ENCODE data around the gene RCSD1. TPM values are rescaled to one million over a fixed set of nuclear protein-coding genes. Genes with fewer than 3 reads are reported as not detected.

Gene RCSD1
- total and polyA plus RNA-seq, 2 of the 4 experiments (the other 2 are of a cell fraction), result 0.03 TPM; not detected in 1

- Histone ChIP-seq H3K9ac (ENCODE audit: low read depth, low read length) (no peak overlapping the region), H4K5ac (ENCODE audit: low read depth, low read length) (no peak overlapping the region), H2AK9ac (replicated peaks; ENCODE audit: low read depth, low read length, poor library complexity) (no peak overlapping the region), H3K27ac (ENCODE audit: insufficient read depth, low read length) (no peak overlapping the region), H2AK5ac (ENCODE audit: low read depth, low read length) (no peak overlapping the region), H3K36me3 (ENCODE audit: control insufficient read depth, insufficient read depth, low read length) (no peaks in the 10 kb centered on the region), H3K4me2 (ENCODE audit: low read depth, low read length) (no peak overlapping the region), H3K9me1 (ENCODE audit: insufficient read depth, low read length) (no peaks in the 10 kb centered on the region), H2BK20ac (ENCODE audit: low read depth, low read length) (no peak overlapping the region), H4K8ac (ENCODE audit: low read depth in 2 of 2, low read length in 2 of 2) (no peak overlapping the region), H3K9me3 (ENCODE audit: control insufficient read depth, insufficient read depth, low read length) (no peaks in the 10 kb centered on the region), H3K23ac (ENCODE audit: low read depth, low read length) (no peak overlapping the region), H3K4ac (ENCODE audit: low read depth, low read length) (no peak overlapping the region), H3K18ac (ENCODE audit: low read depth, low read length) (no peak overlapping the region), H3K27me3 (ENCODE audit: control insufficient read depth, insufficient read depth, low read length) (peaks cover 14% of the 10 kb centered on the region), H4K91ac (ENCODE audit: insufficient read depth, low read depth, low read length) (no peak overlapping the region), H3K79me1 (ENCODE audit: low read depth in 1 of 2, low read length in 2 of 2) (no peaks in the 10 kb centered on the region), H3K4me1 (ENCODE audit: control insufficient read depth, insufficient read depth, low read length) (no peaks in the 10 kb centered on the region), H4K20me1 (ENCODE audit: insufficient read depth, low read length) (no peaks in the 10 kb centered on the region), H3K56ac (ENCODE audit: extremely low read depth, insufficient read depth, low read length) (no peak overlapping the region), H2AFZ (replicated peaks; ENCODE audit: low read length, poor library complexity) (no peak overlapping the region), H3K4me3 (ENCODE audit: insufficient read depth, low read depth, low read length) (no peak overlapping the region), H2BK15ac (ENCODE audit: low read depth, low read length) (no peak overlapping the region), H2BK5ac (ENCODE audit: low read depth, low read length, poor library complexity, severe bottlenecking) (no peak overlapping the region), H2BK120ac (ENCODE audit: low read depth, low read length) (no peak overlapping the region), H3K14ac (replicated peaks; ENCODE audit: low read depth, low read length) (no peak overlapping the region)
- intact Hi-C loops (cut with micrococcal nuclease) (no loop called here), dilution Hi-C loops (cut with HindIII; ENCODE audit: low sequenced_read_pairs, unreplicated experiment) (no loop called here), in situ Hi-C loops (cut with MboI; ENCODE audit: low sequenced_read_pairs) (no loop called here)
- DNase-seq (no peak), ATAC-seq (ENCODE audit: low read depth) (no peak)
- no CpG with 5 or more reads among the region's 3 CpGs for WGBS, 2 experiments (ENCODE audit: extremely low coverage in 2 of 2, insufficient read length in 1 of 2)
- CTCF ChIA-PET, result no interaction called here
- POLR2A ChIA-PET (ENCODE audit: unreplicated experiment), result no interaction called here
- TF ChIP-seq MXI1 (IDR thresholded peaks at IDR 0.05; ENCODE audit: borderline replicate concordance, low read depth, low read length) (no peak), MAZ (IDR thresholded peaks at IDR 0.05; ENCODE audit: borderline replicate concordance, low read depth, low read length) (no peak), SMC3 (IDR thresholded peaks at IDR 0.05; ENCODE audit: low read depth, low read length) (no peak), RCOR1 (IDR thresholded peaks at IDR 0.05; ENCODE audit: insufficient replicate concordance, low read length) (no peak), CEBPB (IDR thresholded peaks at IDR 0.05; ENCODE audit: low read depth, low read length) (no peak)
- TF ChIP-seq, protein P1, sequence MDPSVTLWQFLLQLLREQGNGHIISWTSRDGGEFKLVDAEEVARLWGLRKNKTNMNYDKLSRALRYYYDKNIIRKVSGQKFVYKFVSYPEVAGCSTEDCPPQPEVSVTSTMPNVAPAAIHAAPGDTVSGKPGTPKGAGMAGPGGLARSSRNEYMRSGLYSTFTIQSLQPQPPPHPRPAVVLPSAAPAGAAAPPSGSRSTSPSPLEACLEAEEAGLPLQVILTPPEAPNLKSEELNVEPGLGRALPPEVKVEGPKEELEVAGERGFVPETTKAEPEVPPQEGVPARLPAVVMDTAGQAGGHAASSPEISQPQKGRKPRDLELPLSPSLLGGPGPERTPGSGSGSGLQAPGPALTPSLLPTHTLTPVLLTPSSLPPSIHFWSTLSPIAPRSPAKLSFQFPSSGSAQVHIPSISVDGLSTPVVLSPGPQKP (IDR thresholded peaks at IDR 0.05; ENCODE audit: borderline replicate concordance, low read depth, low read length), result no peak
- BruUV-seq (replicated peaks), result no TSS peak
Measured at GRCh38 chr1:167623951-167624350, 6.1 kb upstream of the RCSD1 start.

Measured in IMR-90 (cell line).